ENCODE results near the gene ABHD16A.

The ABHD16A gene

GRCh38 chr6:31723980-31724691, 21.0 kb upstream of the ABHD16A start:
- Histone ChIP-seq H3K9ac (ENCODE audit: low read length in 5 of 5) (no peak overlapping the region), H3K4me3 (ENCODE audit: low read depth in 1 of 5, low read length in 5 of 5) (no peak overlapping the region), H3K27me3 (ENCODE audit: control insufficient read depth in 5 of 5, insufficient read depth in 4 of 5, low read length in 5 of 5) (no peaks in the 10 kb centered on the region), H3K27ac (ENCODE audit: low read depth, low read length) (peak overlapping the region; percentile 10), H3K4me1 (ENCODE audit: control insufficient read depth in 5 of 5, insufficient read depth in 5 of 5, low read length in 5 of 5) (peaks cover 3 to 36% (median 32%) of the 10 kb centered on the region in 5 donors), H3K9me3 (ENCODE audit: control insufficient read depth in 5 of 5, low read length in 5 of 5) (no peaks in the 10 kb centered on the region), H3K36me3 (ENCODE audit: control insufficient read depth in 5 of 5, insufficient read depth in 5 of 5, low read length in 5 of 5) (peaks cover 13 to 35% (median 26%) of the 10 kb centered on the region in 5 donors)

DNA sequence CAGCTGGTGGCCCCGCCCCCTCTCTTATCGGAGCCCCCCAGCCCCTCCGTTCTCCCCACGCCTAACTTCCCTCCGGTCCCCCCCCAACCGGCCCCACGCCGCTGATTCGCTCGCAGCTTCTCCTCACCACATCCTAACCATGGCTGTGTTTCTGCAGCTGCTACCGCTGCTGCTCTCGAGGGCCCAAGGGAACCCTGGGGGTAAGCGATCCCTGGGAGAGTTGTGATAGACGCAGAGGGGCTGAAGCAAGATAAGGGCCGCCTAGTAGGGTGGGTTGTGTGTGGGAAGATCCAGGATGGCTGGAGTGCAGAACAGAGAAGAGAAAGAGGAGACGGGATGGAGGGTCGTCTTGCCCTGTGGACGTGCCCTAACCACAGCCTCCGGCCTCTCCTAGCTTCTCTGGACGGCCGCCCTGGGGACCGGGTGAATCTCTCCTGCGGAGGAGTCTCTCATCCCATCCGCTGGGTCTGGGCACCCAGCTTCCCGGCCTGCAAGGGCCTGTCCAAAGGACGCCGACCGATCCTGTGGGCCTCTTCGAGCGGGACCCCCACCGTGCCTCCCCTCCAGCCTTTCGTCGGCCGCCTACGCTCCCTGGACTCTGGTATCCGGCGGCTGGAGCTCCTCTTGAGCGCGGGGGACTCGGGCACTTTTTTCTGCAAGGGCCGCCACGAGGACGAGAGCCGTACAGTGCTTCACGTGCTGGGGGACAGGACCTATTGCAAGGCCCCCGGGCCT, 20.3 kb upstream of the ABHD16A start, which contains the start of gene MPIG6B:
MPIG6B (plus strand) TSS at position 129 of the 735 bp plus-strand sequence; CDS start at position 140, 11 bp downstream.
- Histone ChIP-seq H3K4me3 (ENCODE audit: low read depth in 1 of 5, low read length in 5 of 5) (no peak within 1 kb of the TSS), H3K36me3 (ENCODE audit: control insufficient read depth in 5 of 5, insufficient read depth in 5 of 5, low read length in 5 of 5) (peaks cover 13 to 35% (median 26%) of the 10 kb centered on the region in 5 donors), H3K27me3 (ENCODE audit: control insufficient read depth in 5 of 5, insufficient read depth in 4 of 5, low read length in 5 of 5) (no peaks in the 10 kb centered on the region), H3K9ac (ENCODE audit: low read length in 5 of 5) (no peak within 1 kb of the TSS), H3K4me1 (ENCODE audit: control insufficient read depth in 5 of 5, insufficient read depth in 5 of 5, low read length in 5 of 5) (peaks cover 1 to 29% (median 25%) of the 10 kb centered on the region in 5 donors), H3K9me3 (ENCODE audit: control insufficient read depth in 5 of 5, low read length in 5 of 5) (no peaks in the 10 kb centered on the region), H3K27ac (ENCODE audit: low read depth, low read length) (no peak within 1 kb of the TSS)

DNA sequence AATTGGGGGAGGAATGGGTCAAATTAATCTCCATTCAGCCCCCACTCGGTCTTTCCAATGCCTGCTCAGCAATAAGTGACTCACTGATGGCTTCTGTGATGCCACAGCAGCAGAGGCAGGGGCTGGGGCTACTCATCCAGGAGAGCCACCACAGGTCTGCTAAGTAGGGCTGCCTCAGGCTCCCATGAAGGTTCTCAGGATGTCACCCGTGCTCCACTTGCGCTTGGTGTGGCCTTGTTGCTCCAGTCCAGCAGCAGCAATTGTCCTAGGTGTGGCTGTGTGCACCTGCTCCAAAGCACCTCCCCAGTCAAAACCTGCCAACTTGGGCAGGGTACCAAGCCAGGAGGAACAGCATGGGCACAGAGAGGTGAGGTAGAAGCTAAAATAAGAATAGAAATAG, 19.0 kb upstream of the ABHD16A start:
- no peak overlapping the region for H3K4me3 ChIP-seq (ENCODE audit: low read depth in 1 of 5, low read length in 5 of 5)
- H3K4me1 ChIP-seq (ENCODE audit: control insufficient read depth in 5 of 5, insufficient read depth in 5 of 5, low read length in 5 of 5): peaks cover 0 to 16% (median 12%) of the 10 kb centered on the region in 5 donors
- H3K9ac ChIP-seq (ENCODE audit: low read length in 5 of 5): no peak overlapping the region
- H3K27me3 ChIP-seq (ENCODE audit: control insufficient read depth in 5 of 5, insufficient read depth in 4 of 5, low read length in 5 of 5): no peaks in the 10 kb centered on the region
- no peaks in the 10 kb centered on the region for H3K9me3 ChIP-seq (ENCODE audit: control insufficient read depth in 5 of 5, low read length in 5 of 5)
- no peak overlapping the region for H3K27ac ChIP-seq (ENCODE audit: low read depth, low read length)
- peaks cover 13 to 25% (median 18%) of the 10 kb centered on the region in 5 donors for H3K36me3 ChIP-seq (ENCODE audit: control insufficient read depth in 5 of 5, insufficient read depth in 5 of 5, low read length in 5 of 5)

DNA sequence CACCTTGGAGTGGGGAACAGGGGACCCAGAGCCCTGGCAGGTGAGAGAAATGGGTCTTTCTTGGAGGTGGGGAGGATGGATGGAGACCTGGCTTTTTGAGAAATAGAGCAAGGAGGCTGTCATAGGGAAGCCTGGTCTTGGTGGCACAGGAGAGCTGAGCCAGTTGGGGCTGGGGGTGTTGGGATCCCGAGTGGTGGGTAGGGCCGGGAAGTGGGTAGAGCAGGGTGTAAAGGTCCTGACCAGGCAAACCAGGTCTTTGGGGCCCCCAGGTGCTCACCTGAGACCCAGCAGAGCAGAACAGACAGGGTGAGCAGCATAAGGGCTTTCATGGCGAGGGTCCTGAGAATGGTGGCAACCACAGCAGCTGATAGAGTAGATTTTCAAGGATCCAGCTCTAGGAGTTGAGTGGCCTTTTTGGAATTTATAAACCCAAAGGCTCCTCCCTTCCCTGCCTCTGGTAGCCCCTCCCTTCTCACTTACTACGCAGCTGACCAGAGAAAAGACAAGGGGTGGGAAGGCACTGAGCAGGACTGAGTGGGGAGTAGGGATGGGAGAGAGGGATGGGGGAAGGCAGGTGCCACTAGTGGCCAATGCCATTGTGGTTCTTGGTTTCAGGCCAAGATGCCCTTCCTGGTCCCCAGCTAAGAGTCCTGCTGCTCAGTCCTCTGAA, 18.4 kb upstream of the ABHD16A start, which contains the start of gene LY6G6C:
LY6G6C (minus strand) TSS at position 396 of the 670 bp plus-strand sequence; CDS start at position 329, 67 bp downstream.
- H3K27me3 ChIP-seq (ENCODE audit: control insufficient read depth in 5 of 5, insufficient read depth in 4 of 5, low read length in 5 of 5): no peaks in the 10 kb centered on the region
- peaks cover 0 to 9% (median 5%) of the 10 kb centered on the region in 5 donors for H3K4me1 ChIP-seq (ENCODE audit: control insufficient read depth in 5 of 5, insufficient read depth in 5 of 5, low read length in 5 of 5)
- H3K27ac ChIP-seq (ENCODE audit: low read depth, low read length): no peak within 1 kb of the TSS
- H3K9ac ChIP-seq (ENCODE audit: low read length in 5 of 5): no peak within 1 kb of the TSS
- H3K4me3 ChIP-seq (ENCODE audit: low read depth in 1 of 5, low read length in 5 of 5): no peak within 1 kb of the TSS
- peaks cover 8 to 18% (median 11%) of the 10 kb centered on the region in 5 donors for H3K36me3 ChIP-seq (ENCODE audit: control insufficient read depth in 5 of 5, insufficient read depth in 5 of 5, low read length in 5 of 5)
- H3K9me3 ChIP-seq (ENCODE audit: control insufficient read depth in 5 of 5, low read length in 5 of 5): no peaks in the 10 kb centered on the region

- Histone ChIP-seq H3K9ac (ENCODE audit: low read length in 5 of 5) (no peak overlapping the region), H3K27me3 (ENCODE audit: control insufficient read depth in 5 of 5, insufficient read depth in 4 of 5, low read length in 5 of 5) (no peaks in the 10 kb centered on the region), H3K27ac (ENCODE audit: low read depth, low read length) (no peak overlapping the region), H3K4me1 (ENCODE audit: control insufficient read depth in 5 of 5, insufficient read depth in 5 of 5, low read length in 5 of 5) (no peaks in the 10 kb centered on the region), H3K9me3 (ENCODE audit: control insufficient read depth in 5 of 5, low read length in 5 of 5) (no peaks in the 10 kb centered on the region), H3K4me3 (ENCODE audit: low read depth in 1 of 5, low read length in 5 of 5) (no peak overlapping the region), H3K36me3 (ENCODE audit: control insufficient read depth in 5 of 5, insufficient read depth in 5 of 5, low read length in 5 of 5) (peaks cover 0 to 7% (median 0%) of the 10 kb centered on the region in 5 donors)
Measured at GRCh38 chr6:31720196-31720770, 17.2 kb upstream of the ABHD16A start.

DNA sequence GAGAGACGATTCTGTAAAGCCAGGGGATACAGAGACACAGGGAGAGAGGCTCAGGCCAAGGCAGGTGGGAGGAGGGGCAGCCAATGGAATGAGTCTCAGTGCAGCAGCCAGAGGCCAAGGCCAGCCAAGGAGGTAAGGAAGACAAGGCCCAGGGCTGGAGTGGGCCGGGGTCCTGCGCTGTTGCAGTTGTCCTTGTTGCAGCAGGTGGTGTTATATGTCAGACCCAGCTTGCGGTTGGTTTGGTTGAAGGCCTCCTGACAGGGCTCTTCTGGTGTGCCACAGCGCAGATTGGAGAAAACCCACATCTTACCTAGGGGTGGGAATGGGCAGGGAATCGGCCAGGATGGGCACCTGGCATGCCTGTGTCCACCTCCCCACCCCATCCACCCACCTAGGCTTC, 15.9 kb upstream of the ABHD16A start:
- H3K27ac ChIP-seq (ENCODE audit: low read depth, low read length): no peak overlapping the region

DNA sequence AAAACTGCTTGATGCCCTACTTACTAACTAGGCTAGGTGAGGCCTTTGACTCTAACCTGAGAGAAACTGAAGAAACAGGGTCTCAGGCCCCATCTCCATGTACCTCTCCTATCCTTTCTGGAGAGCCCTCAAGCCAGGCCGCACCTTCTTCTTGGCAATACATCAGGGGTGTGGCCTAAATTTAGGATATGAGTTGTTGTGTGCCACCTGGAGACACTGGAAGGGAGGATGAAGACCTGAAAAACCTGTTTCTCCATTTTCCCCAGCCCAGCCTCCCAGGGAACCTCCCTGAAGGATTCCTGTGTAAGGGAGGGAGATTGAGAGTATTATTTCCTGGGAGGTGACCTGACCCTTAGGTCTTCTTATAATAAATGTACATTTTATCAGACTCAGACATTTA, 15.1 kb upstream of the ABHD16A start:
- H3K4me3 ChIP-seq (ENCODE audit: low read depth in 1 of 5, low read length in 5 of 5): no peak overlapping the region
- H3K36me3 ChIP-seq (ENCODE audit: control insufficient read depth in 5 of 5, insufficient read depth in 5 of 5, low read length in 5 of 5): no peaks in the 10 kb centered on the region
- H3K4me1 ChIP-seq (ENCODE audit: control insufficient read depth in 5 of 5, insufficient read depth in 5 of 5, low read length in 5 of 5): no peaks in the 10 kb centered on the region
- peaks cover 0 to 3% (median 0%) of the 10 kb centered on the region in 5 donors for H3K27me3 ChIP-seq (ENCODE audit: control insufficient read depth in 5 of 5, insufficient read depth in 4 of 5, low read length in 5 of 5)
- no peak overlapping the region for H3K27ac ChIP-seq (ENCODE audit: low read depth, low read length)
- H3K9ac ChIP-seq (ENCODE audit: low read length in 5 of 5): no peak overlapping the region
- H3K9me3 ChIP-seq (ENCODE audit: control insufficient read depth in 5 of 5, low read length in 5 of 5): no peaks in the 10 kb centered on the region

More for the DNA sequence above, 15.9 kb upstream of the ABHD16A start:
- H3K4me1 ChIP-seq (ENCODE audit: control insufficient read depth in 5 of 5, insufficient read depth in 5 of 5, low read length in 5 of 5): no peaks in the 10 kb centered on the region
- peaks cover 0 to 1% (median 0%) of the 10 kb centered on the region in 5 donors for H3K27me3 ChIP-seq (ENCODE audit: control insufficient read depth in 5 of 5, insufficient read depth in 4 of 5, low read length in 5 of 5)
- no peak overlapping the region for H3K9ac ChIP-seq (ENCODE audit: low read length in 5 of 5)
- no peak overlapping the region for H3K4me3 ChIP-seq (ENCODE audit: low read depth in 1 of 5, low read length in 5 of 5)
- H3K9me3 ChIP-seq (ENCODE audit: control insufficient read depth in 5 of 5, low read length in 5 of 5): no peaks in the 10 kb centered on the region
- peaks cover 0 to under 1% (median 0%) of the 10 kb centered on the region in 5 donors for H3K36me3 ChIP-seq (ENCODE audit: control insufficient read depth in 5 of 5, insufficient read depth in 5 of 5, low read length in 5 of 5)

DNA sequence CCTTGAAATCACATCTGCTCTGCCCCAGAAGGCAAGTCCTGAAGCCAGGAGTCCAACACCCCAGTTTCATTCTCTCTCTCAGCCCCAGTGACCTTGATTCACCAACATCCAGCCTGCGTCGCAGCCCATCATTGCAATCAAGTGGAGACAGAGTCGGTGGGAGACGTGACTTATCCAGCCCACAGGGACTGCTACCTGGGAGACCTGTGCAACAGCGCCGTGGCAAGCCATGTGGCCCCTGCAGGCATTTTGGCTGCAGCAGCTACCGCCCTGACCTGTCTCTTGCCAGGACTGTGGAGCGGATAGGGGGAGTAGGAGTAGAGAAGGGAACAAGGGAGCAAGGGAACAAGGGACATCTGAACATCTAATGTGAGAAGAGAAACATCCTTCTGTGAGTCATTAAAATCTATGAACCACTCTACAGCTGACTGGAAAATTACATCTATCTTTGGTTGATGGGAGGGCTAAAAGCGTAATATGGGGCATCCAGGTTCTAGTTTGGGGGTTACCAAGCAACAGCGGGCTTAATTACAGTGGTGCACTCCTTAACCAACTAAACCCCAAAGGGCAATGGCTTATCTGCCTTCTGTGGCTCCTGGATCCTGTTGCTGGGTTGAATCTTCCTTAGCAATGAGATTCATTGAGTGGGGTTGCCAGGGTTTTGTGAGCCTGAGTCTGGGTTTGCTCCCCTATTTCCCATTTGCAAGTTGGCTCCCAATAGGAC, 14.5 kb upstream of the ABHD16A start:
- Histone ChIP-seq H3K9ac (ENCODE audit: low read length in 5 of 5) (no peak overlapping the region), H3K36me3 (ENCODE audit: control insufficient read depth in 5 of 5, insufficient read depth in 5 of 5, low read length in 5 of 5) (no peaks in the 10 kb centered on the region), H3K27me3 (ENCODE audit: control insufficient read depth in 5 of 5, insufficient read depth in 4 of 5, low read length in 5 of 5) (peaks cover 0 to 3% (median 0%) of the 10 kb centered on the region in 5 donors), H3K27ac (ENCODE audit: low read depth, low read length) (no peak overlapping the region), H3K4me3 (ENCODE audit: low read depth in 1 of 5, low read length in 5 of 5) (no peak overlapping the region), H3K4me1 (ENCODE audit: control insufficient read depth in 5 of 5, insufficient read depth in 5 of 5, low read length in 5 of 5) (no peaks in the 10 kb centered on the region), H3K9me3 (ENCODE audit: control insufficient read depth in 5 of 5, low read length in 5 of 5) (no peaks in the 10 kb centered on the region)
